Measurements from ENCODE around the gene OSBPL6. TPM values are rescaled to one million over a fixed set of nuclear protein-coding genes. Genes with fewer than 3 reads are reported as not detected.

The OSBPL6 gene
- total and polyA plus RNA-seq, 2 of the 13 experiments (the other 11 are each of a cell fraction or from before 2014, with no cell fraction given) = 0.03 to 0.11 TPM

GRCh38 chr2:178191511-178191910, 2.8 kb upstream of the OSBPL6 start:
- DNase-seq (ENCODE audit: low spot score) (no peak), FAIRE-seq (no peak), ATAC-seq (no peak)
- Histone ChIP-seq H3K79me2 (ENCODE audit: insufficient read depth, low read length) (no peaks in the 10 kb centered on the region), H3K4me1 (ENCODE audit: insufficient read depth, low read length) (peaks cover 22% of the 10 kb centered on the region), H3K4me3 (replicated peaks in 1 of 3; ENCODE audit: insufficient read depth in 1 of 3, low read depth in 2 of 3, low read length in 3 of 3) (no peak overlapping the region), H3K27me3 (ENCODE audit: control insufficient read depth in 1 of 2, insufficient read depth in 2 of 2, low read length in 2 of 2) (peaks cover 8 to 73% of the 10 kb centered on the region in 2 experiments), H3K9ac (ENCODE audit: insufficient read depth, low read depth, low read length) (no peak overlapping the region), H3K9me3 (ENCODE audit: low read length) (no peaks in the 10 kb centered on the region), H2AFZ (ENCODE audit: low read length) (no peak overlapping the region), H3K4me2 (ENCODE audit: low read depth, low read length) (no peak overlapping the region), H4K20me1 (ENCODE audit: insufficient read depth, low read length) (peaks cover 11% of the 10 kb centered on the region), H3K27ac (ENCODE audit: extremely low read length, insufficient read depth, low read length) (no peak overlapping the region), H3K36me3 (replicated peaks in 1 of 2; ENCODE audit: control insufficient read depth in 1 of 2, insufficient read depth in 2 of 2, low read length in 2 of 2) (no peaks in the 10 kb centered on the region)
- BruUV-seq (replicated peaks) = no TSS peak
- POLR2A ChIA-PET = no interaction called here
- WGBS (ENCODE audit: low lambda C conversion rate) = 72% methylated on average over 2 of the region's 2 CpGs
- CTCF ChIA-PET (ENCODE audit: low intra/inter-chr PET ratio, low total read pairs) = no interaction called here
- TF ChIP-seq SMAD9 (CRISPR knock-in tag; IDR thresholded peaks at IDR 0.05) (no peak), RBFOX2 (IDR thresholded peaks at IDR 0.05; ENCODE audit: low read depth, low read length) (no peak), EHMT2 (IDR thresholded peaks at IDR 0.05; ENCODE audit: borderline replicate concordance, low read depth, low read length) (no peak), ESRRA (CRISPR knock-in tag; IDR thresholded peaks at IDR 0.05; ENCODE audit: low read depth) (no peak), ZBTB10 (CRISPR knock-in tag; IDR thresholded peaks at IDR 0.05; ENCODE audit: borderline replicate concordance) (no peak), CREB1 (IDR thresholded peaks at IDR 0.05) (no peak), CREB1 (CRISPR knock-in tag; IDR thresholded peaks at IDR 0.05) (no peak)
- in situ Hi-C loops (cut with HindIII; ENCODE audit: extremely low pct_ligation_motif_present, low pct_unique_long_range_greater_than_20kb) = no loop called here
- intact Hi-C loops (cut with micrococcal nuclease; ENCODE audit: unreplicated experiment) = loop anchor here (5.0 kb wide), 2 partner anchors 59 to 79 kb away; partner anchors contain the start of gene RBM45
